CD4-positive, alpha-beta T cell (primary cell): ENCODE data around the gene CPLX3. TPM values are rescaled to one million over a fixed set of nuclear protein-coding genes. Genes with fewer than 3 reads are reported as not detected.

Experiments used
- ATAC-seq: fragments of 200-7000 bp; cut with Tn5 transposase; one replicate; pipeline ENCODE4 v1.10.0; 2022; ENCODE audit warnings: mild to moderate bottlenecking; ENCODE audit not compliant: poor library complexity
- CTCF ChIA-PET: fragments of 350-600 bp; sonication (Branson Sonifier 250); formaldehyde crosslinking; loops from one replicate; lab custom pipeline; 2021; ENCODE audit warnings: antibody characterized with exemption, inconsistent platforms; lab: Charles Lee
- POLR2A ChIA-PET: fragments of 350-600 bp; sonication (Branson Sonifier 250); formaldehyde crosslinking; loops from one replicate; lab custom pipeline; 2021; ENCODE audit warnings: antibody characterized with exemption, inconsistent platforms; lab: Charles Lee
- DNase-seq, 14 experiments: peaks; one replicate each; pipeline ENCODE4 v3.0.0-alpha.2; 2013 to 2020; ENCODE audit warnings: mixed read lengths in 2 of 14
- H3K27ac ChIP-seq, 2 donors: one replicate each; pipeline versions ENCODE4 v1.5.1 to v1.7.0; 2013; ENCODE audit warnings: low read length in 2 of 2, low read depth in 1 of 2, mild to moderate bottlenecking in 1 of 2
- H3K27me3 ChIP-seq, 2 experiments: 1 replicate in 1 of 2; 2 replicates in 1 of 2; pipeline versions ENCODE4 v1.6.1 to v1.7.0; 2013; ENCODE audit warnings: low read length in 2 of 2, control low read depth in 1 of 2, mild to moderate bottlenecking in 1 of 2, moderate library complexity in 1 of 2; ENCODE audit not compliant: insufficient read depth in 2 of 2, control insufficient read depth in 1 of 2
- H3K36me3 ChIP-seq: one replicate; pipeline ENCODE4 v1.6.1; 2013; ENCODE audit warnings: low read length, control low read depth; ENCODE audit not compliant: insufficient read depth
- H3K4me1 ChIP-seq: one replicate; pipeline ENCODE4 v1.6.1; 2013; ENCODE audit warnings: low read length, control low read depth; ENCODE audit not compliant: insufficient read depth
- H3K4me3 ChIP-seq: one replicate; pipeline ENCODE4 v1.5.1; 2013; ENCODE audit warnings: mild to moderate bottlenecking, low read length, moderate library complexity
- H3K9me3 ChIP-seq, 2 experiments: 1 replicate in 1 of 2; 2 replicates in 1 of 2; pipeline versions ENCODE4 v1.6.1 to v1.7.0; 2013; ENCODE audit warnings: low read length in 2 of 2, mild to moderate bottlenecking in 2 of 2, control low read depth in 1 of 2, moderate library complexity in 1 of 2; ENCODE audit not compliant: control insufficient read depth in 1 of 2, insufficient read depth in 1 of 2
- H3K27ac Mint-ChIP-seq: one replicate; pipeline ENCODE4 v1.8.0; 2020; ENCODE audit warnings: mixed read lengths
- H3K27me3 Mint-ChIP-seq: one replicate; pipeline ENCODE4 v1.8.0; 2021; ENCODE audit warnings: mixed read lengths
- H3K36me3 Mint-ChIP-seq: one replicate; pipeline ENCODE4 v1.8.0; 2021; ENCODE audit warnings: low read depth, mixed read lengths
- H3K4me1 Mint-ChIP-seq: one replicate; pipeline ENCODE4 v1.8.0; 2021; ENCODE audit warnings: low read depth, mixed read lengths
- H3K4me3 Mint-ChIP-seq: one replicate; pipeline ENCODE4 v1.8.0; 2020; ENCODE audit warnings: mild to moderate bottlenecking, mixed read lengths
- H3K9me3 Mint-ChIP-seq: one replicate; pipeline ENCODE4 v1.8.0; 2020; ENCODE audit warnings: mixed read lengths
- CTCF ChIP-seq: fragments of 200-600 bp; IDR thresholded peaks from one replicate; pipeline ENCODE4 v1.8.0; 2022; ENCODE audit warnings: antibody characterized with exemption, mild to moderate bottlenecking
- intact Hi-C, 2 experiments: fragments of 100-400 bp; cut with DNase I in 1 of 2; cut with micrococcal nuclease in 1 of 2; formaldehyde crosslinking; loops; one replicate each; pipeline versions ENCODE4 v1.15.1 to v1.9.0; 2023 to 2025; cut with DNase I, micrococcal nuclease
- total RNA-seq, 174 experiments: library from RNA in 2 of 174; stranded (reverse) in 2 of 174; gene quantifications; one replicate each; pipeline ENCODE4 v1.2.3 and lab custom pipeline; 2021 to 2026

Gene CPLX3
- total RNA-seq, 2 experiments from 2014 or later, result 0.16 to 0.53 TPM

- no peak overlapping the region for H3K4me3 Mint-ChIP-seq
- peaks cover 20% of the 10 kb centered on the region in 2 experiments for H3K27me3 ChIP-seq
- ATAC-seq, result no peak
- intact Hi-C loops, result loop anchor here in 1 of 2 experiments (2.0 kb wide), 1 partner anchor 167 kb away; the partner anchor contains the start of gene SCAMP5
- H3K36me3 Mint-ChIP-seq, result no peaks in the 10 kb centered on the region
- DNase-seq, result no peak
- no peaks in the 10 kb centered on the region for H3K36me3 ChIP-seq
- H3K27me3 Mint-ChIP-seq, result peaks cover 33% of the 10 kb centered on the region
- no peaks in the 10 kb centered on the region for H3K9me3 Mint-ChIP-seq
- no peak overlapping the region for H3K27ac ChIP-seq
- H3K4me1 Mint-ChIP-seq, result no peaks in the 10 kb centered on the region
- no peak for TF ChIP-seq CTCF
- CTCF ChIA-PET, result no interaction called here
- H3K4me1 ChIP-seq, result peaks cover 6% of the 10 kb centered on the region
- H3K4me3 ChIP-seq, result no peak overlapping the region
- H3K27ac Mint-ChIP-seq, result no peak overlapping the region
- peaks cover 0 to 8% of the 10 kb centered on the region in 2 experiments for H3K9me3 ChIP-seq
- POLR2A ChIA-PET, result interaction anchor here (1.5 kb wide), 1 partner anchor 211 kb away, joined by 4 read pairs; the partner anchor contains the start of gene CLK3
Observed at GRCh38 chr15:74827614-74828013, 1.2 kb downstream of the CPLX3 start.

GRCh38 chr15:74828835-74829234 lies 2.4 kb downstream of the CPLX3 start:
- Histone ChIP-seq H3K9me3 (peaks cover 0 to 8% of the 10 kb centered on the region in 2 experiments), H3K4me1 (peaks cover 6% of the 10 kb centered on the region), H3K36me3 (no peaks in the 10 kb centered on the region), H3K27ac (no peak overlapping the region), H3K4me3 (no peak overlapping the region), H3K27me3 (peaks cover 20% of the 10 kb centered on the region in 2 experiments)
- H3K36me3 Mint-ChIP-seq, result no peaks in the 10 kb centered on the region
- no peak for DNase-seq
- ChIA-PET POLR2A (interaction anchor here (0.9 kb wide), 1 partner anchor 41 kb away, joined by 3 read pairs; no protein-coding TSS in a partner anchor), CTCF (no interaction called here)
- no peaks in the 10 kb centered on the region for H3K9me3 Mint-ChIP-seq
- H3K27ac Mint-ChIP-seq, result no peak overlapping the region
- peaks cover 33% of the 10 kb centered on the region for H3K27me3 Mint-ChIP-seq
- TF ChIP-seq CTCF, result no peak
- H3K4me1 Mint-ChIP-seq, result no peaks in the 10 kb centered on the region
- intact Hi-C loops, result no loop called here
- ATAC-seq, result no peak
- H3K4me3 Mint-ChIP-seq, result no peak overlapping the region

- H3K27me3 ChIP-seq, result peaks cover 20% of the 10 kb centered on the region in 2 experiments
- Mint-ChIP-seq H3K27ac (no peak overlapping the region), H3K4me1 (no peaks in the 10 kb centered on the region), H3K4me3 (no peak overlapping the region), H3K36me3 (no peaks in the 10 kb centered on the region), H3K27me3 (peaks cover 33% of the 10 kb centered on the region), H3K9me3 (no peaks in the 10 kb centered on the region)
- CTCF ChIA-PET, result no interaction called here
- H3K27ac ChIP-seq, result no peak overlapping the region
- no peak for TF ChIP-seq CTCF
- H3K4me1 ChIP-seq, result peaks cover 6% of the 10 kb centered on the region
- DNase-seq (no peak), ATAC-seq (no peak)
- H3K36me3 ChIP-seq, result no peaks in the 10 kb centered on the region
- intact Hi-C loops, result no loop called here
- POLR2A ChIA-PET, result interaction anchor here (0.9 kb wide), 1 partner anchor 42 kb away, joined by 3 read pairs; no protein-coding TSS in a partner anchor
- H3K9me3 ChIP-seq, result peaks cover 0 to 8% of the 10 kb centered on the region in 2 experiments
- no peak overlapping the region for H3K4me3 ChIP-seq
Observed at GRCh38 chr15:74829486-74829885, 3.1 kb downstream of the CPLX3 start.
